ENCODE measurements around the gene SLC6A16.
"Not testable (repeated sequence)": the region's sequence is repeated elsewhere in the genome, so short reads cannot be mapped to it uniquely, and the experiment has no call there.

Gene SLC6A16

DNA sequence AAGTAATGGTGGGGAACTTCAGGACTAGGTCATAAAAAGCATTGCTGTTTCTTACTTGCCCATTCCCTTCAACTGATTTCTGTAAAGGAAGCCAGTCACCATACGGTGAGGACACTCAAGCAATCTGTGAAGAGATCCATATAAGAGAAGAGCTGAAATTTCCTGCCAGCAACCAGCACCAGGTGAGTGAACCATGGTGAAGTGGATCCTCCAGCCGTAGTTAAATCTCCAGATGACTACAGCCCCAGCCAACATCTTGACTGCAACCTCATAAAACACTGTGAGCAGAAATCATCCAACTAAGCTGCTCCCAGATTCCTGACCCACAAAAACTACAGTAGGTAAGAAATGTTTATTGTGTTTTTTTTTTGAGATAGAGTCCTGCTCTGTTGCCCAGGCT is 3.8 kb upstream of the SLC6A16 start:
- no peak for DNase-seq

DNA sequence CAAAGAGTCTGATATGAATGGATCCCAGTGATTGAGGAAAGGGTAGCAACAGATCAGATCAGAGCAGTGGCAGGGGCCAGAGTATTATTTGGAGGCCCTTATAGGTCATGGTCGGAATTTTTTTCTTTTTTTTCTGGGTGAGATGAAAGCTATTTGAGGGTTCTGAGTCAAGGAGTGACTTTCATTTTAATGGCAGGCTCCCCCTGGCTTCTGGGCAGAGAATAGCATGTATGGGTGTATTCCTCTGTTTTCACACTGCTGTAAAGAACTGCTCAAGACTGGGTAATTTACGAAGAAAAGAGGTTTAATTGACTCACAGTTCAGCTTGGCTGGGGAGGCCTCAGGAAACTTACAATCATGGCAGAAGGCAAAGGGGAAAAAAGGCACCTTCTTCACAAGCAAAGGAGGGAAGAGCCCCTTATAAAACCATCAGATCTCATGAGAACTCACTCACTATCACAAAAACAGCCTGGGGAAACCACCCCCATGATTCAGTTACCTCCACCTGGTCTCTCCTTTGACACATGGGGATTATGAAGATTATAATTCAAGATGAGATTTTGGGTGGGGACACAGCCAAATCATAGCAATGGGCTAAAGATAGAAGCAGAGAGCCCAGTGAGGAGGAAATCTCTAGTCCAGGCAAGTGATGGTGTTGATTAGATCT is 3.0 kb upstream of the SLC6A16 start:
- DNase-seq = no peak

DNA sequence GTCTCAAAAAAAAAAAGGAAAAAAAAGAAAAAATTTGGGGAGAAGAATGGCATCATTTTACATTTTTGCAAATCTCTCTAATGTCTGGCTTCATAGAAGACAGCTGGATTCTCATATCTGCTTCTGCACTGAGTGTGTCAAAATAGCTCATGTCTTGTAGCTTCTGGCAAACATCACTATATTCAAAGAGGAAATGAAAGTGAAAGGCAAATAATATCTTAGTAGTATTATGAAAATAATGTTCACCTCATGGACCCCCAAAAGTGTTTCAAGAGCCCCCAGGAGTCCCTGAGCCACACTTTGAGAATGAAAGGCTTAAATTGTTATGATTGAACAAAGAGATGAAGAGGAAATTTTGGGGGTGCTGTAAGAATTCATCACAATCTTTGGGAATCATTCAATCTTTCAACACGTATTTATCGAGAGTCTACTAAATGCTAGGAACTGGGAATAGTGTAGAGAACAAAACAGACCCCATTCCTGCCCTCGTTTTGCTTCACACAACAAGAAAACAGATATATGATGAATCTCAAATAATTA is 1.2 kb upstream of the SLC6A16 start:
- no peak for DNase-seq

DNA sequence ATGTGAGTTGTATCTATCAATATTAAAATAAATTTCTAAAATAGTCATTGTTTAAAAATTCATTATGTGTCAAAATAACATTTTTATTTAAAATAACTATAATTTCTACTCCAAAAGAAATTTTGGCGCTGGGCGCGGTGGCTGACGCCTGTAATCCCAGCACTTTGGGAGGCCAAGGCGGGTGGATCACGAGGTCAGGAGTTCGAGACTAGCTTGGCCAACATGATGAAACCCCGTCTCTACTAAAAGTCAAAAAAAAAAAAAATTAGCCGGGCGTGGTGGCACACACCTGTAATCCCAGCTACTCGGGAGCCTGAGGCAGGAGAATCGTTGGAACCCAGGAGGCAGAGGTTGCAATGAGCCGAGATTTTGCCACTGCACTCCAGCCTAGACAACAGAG is 765 bp upstream of the SLC6A16 start:
- DNase-seq = not testable (repeated sequence)

DNA sequence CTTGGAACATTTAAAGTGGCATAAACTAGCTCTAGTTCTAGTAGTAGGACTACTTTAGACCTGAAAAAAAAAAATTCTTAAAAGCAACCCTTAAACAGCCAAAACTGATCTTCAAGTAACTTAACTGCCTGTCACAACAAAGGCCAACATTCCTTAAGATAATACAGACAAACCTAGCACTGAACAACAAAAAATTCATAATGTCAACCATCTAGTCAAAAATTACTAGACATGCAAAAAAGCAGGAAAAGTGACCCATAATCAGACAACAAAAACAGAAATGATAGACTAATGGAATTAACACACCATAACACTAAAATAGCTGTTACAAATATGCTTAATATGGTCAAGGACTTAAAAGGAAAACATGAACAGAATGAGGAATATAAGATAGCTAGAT is 6.7 kb downstream of the SLC6A16 start:
- DNase-seq = no peak

DNA sequence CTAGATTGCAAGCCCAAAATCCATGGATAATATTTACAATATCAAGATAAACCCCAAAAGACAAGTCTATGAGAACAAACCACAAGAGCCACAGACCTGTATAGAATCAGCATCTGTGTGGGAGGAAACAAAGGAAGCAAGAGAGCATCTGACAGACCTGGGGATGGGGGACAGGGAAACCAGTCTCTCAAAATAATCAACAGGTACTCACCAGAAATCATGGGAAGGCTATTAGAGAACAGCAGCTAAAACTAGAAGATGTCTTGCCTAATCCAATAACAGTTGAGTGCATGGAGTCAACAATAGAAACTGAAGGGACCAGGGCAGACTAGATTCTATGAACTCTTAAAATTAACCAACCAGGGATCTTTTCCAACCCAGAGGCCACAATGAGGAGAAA is 8.7 kb downstream of the SLC6A16 start:
- no peak for DNase-seq

DNA sequence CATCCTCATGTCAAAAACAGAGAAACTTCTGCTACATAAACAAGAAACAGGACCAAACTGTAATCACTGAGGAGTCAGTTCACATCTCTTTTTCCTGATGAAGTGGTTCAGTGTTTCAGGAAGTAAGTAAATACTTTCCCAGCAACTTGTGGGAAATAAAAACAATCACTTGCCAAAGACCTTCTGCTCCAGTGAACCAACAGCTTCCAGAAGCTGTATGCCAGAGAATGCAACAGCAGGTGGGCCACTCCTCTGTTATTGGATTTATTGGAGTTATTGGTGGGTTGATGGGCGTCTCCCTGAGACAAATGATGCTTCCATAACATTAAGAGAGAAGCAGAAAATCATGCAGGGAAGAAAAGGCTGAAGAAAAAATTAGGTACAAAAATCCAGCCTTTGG is 9.9 kb downstream of the SLC6A16 start:
- no peak for DNase-seq

DNA sequence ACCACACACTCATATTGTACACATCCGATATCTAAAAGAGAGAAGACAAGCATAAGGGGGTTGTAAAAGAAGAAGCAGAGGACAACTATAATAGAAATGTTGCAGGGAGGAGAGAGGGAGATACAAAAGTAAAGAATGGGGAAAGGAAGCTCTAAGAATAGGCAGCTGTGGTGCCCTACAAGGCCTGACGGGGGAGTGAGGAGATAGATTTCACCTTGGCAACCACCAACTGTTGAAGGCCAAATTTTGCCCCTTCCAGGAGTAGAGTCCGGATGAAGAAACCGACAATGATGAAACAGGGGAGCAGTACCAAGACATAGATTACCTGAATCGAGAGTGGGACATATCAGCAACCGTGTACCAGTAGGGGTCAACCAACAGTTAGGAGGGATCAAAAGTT is 15.9 kb downstream of the SLC6A16 start:
- DNase-seq = no peak

DNA sequence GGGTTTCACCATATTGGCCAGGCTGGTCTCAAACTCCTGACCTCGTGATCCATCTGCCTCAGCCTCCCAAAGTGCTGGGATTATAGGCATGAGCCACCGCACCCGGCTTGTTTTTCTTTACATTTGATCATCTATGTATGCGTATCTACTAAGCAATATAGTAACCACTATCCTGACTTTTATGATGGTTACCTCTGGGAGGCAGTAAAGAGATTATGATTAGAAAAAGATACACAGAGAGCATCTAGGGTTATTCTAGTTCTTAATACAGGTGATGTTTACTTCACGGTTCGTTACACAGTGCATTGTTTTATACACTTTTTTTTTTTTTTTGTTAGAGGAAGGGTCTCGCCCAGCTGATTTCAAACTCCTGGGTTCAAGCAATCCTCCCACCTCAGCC is 18.3 kb downstream of the SLC6A16 start:
- DNase-seq = not testable (repeated sequence)

DNA sequence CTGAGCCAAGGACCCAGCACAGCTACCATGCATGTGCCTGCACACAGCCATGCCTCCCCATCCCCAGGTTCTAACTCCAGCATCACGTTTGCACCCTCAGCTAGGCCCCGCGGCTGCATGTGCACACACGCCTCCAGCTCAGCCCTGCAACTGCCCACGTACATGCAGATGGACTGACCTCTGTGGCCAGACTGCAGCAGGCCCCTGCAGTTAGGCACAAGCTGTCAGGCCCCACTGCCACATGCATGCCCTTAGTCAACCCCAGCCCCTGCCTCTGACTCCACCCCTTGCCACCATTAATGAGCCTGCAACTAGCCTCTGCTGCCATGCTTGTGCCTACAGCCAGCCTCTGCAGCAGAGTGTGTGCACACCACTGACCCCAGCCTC is 23.1 kb downstream of the SLC6A16 start:
- DNase-seq = no peak

DNA sequence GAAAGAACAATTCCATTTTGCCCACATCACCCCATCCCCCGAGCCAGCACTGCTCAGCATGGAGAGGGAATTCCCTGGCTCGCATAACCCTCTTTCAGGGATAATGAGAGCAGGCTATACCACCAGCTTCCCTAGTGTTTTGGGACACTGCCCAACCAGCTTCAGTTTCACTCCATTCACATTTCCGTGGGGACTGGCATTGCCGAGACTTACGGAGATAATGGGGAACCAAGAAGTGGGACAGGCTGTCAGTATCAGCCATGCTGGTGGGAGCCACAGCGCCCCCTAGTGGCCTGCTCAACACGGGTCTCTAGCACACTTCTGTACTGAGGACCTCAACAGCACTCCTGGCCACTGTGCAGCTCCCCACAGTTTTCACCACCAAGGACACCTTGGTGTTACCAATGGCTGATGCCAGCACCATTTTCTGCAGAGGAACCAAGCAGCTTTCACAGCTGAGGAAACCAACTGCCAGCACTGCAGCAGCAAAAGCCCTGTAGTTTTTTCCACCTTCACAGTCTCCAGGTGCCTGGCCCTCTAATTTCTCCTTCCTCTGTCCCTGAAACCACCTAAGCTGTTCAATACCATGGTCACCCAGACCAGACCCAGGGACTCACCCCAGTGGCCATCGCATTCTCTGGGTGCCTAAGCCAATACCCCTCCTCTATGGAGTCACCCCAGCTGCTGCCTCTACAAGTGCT is 23.7 kb downstream of the SLC6A16 start:
- peak; percentile 24 to 65 for DNase-seq

DNA sequence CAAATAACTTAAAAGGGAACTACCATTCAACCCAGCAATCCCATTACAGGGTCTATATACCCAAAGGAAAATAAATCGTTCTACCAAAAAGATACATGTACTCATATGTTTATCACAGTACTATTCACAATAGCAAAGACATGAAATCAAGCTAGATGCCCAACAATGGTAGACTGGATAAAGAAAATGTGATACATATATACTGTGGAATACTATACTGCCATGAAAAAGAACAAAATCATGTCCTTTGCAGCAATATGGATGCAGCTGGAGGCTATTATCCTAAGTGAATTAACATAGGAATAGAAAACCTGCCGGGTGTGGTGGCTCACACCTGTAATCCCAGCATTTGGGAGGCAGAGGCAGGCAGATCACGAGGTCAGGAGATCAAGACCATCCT is 26.3 kb downstream of the SLC6A16 start:
- DNase-seq = not testable (repeated sequence)

DNA sequence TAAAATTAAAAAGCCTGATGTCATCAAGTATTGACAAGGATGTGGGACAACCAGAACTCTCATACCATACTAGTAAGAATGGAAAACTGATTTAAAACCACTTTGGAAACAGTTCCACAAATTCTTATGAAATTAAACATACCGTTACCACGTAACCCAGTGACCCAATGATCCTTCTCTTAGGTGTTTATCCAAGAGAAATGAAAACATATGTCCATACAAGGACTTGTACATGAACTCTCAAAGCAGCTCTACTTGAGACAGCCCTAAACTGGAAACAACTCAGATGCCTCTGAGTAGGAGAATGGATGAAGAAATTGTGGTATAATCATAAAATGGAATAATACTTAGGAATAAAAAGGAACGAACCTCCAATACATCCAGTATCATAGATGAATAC is 27.6 kb downstream of the SLC6A16 start:
- no peak for DNase-seq

DNA sequence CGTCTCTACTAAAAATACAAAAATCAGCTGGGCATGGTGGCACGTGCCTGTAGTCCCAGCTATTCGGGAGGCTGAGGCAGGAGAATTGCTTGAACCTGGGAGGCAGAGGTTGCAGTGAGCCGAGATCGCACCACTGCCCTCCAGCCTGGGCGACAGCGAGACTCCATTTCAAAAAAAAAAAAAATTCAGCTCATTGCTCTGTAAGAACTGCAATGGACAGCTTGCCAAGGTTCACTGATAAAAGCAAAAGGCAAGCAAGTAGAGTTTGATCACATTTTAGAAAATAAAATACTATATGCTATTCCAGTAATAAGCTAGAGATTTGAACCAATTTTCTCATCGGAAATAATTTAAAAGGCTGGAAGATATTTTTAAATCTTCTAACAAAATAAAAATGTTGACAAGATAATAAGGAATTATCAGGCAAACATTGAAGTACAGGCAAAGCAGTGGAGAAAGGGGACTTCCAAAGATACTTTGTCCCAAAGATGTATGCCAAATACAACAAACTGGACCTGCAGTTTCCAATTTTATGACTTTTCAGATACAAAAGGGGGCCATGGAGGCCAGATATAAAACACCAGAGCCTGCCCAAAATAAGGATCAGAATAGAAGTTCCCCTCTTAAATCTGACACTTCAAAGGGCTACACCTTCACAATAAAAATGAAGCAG is 29.6 kb downstream of the SLC6A16 start:
- DNase-seq = no peak

DNA sequence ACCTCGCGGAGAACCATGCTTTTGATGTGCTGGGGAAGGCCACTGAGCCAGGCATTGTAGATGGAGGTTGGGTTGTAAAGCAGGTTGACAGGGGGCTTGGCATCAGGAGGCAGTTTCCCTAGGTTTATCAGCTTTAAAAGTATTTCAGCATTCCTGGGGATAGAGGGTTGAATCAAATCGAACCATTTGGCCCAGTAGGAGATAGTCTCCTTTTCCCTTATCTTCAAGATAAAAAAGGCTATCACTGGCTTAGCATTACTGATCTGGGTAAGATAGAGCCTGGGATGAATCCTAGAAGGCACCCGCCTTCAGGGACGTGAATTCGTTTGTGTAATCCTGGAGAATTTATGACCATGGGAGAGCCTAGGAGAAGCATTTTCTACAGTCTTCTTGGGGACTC is 30.6 kb downstream of the SLC6A16 start:
- no peak for DNase-seq

DNA sequence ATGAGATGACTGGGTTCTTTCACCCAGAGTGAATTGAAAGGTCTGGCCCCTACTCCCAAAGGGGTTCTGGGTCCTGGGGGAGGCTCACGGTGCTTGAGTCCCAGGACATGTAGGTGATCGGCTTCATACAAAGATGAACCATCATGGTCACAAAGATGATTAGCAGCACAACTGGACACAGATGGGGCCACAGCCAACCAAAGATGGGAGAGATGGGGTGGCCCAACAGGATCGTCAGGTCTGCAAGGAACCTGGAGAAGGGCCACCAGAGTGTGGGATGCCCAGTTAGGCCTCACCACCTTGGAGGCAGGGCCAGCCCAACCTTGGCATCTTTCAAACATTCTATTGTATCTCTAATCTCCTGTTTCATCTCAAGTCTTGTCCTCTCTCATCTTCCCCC is 34.5 kb downstream of the SLC6A16 start:
- DNase-seq = no peak

DNA sequence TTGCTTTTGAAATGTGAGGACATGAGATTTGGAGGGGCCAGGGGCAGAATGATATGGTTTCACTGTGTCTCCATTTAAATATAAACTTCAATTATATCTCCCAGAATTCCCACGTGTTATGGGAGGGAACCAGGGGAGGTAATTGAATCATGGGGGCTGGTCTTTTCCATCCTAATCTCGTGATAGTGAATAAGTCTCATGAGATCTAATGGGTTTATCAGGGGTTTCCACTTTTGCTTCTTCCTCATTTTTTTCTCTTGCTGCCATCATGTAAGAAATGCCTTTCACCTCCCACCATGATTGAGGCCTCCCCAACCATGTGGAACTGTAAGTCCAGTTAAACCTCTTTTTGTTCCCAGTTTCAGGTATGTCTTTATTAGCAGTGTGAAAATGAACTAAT is 35.7 kb downstream of the SLC6A16 start:
- not testable (repeated sequence) for DNase-seq

DNA sequence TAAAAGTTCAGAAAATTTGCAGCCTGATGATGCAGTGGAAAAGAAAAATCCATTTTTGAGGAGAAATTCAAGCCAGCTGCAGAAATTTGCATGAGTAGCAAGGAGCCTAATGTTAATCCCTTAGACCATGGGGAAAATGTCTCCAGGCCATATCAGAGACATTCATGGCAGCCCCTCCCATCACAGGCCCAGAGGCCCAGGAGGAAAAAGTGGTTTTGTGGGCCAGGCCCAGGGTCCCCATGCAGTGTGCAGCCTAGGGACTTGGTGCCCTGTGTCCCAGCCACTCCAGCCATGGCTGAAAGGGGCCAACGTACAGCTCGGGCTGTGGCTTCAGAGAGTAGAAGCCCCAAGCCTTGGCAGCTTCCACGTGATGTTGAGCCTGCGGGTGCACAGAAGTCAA is 36.8 kb downstream of the SLC6A16 start:
- DNase-seq = not testable (repeated sequence)

DNA sequence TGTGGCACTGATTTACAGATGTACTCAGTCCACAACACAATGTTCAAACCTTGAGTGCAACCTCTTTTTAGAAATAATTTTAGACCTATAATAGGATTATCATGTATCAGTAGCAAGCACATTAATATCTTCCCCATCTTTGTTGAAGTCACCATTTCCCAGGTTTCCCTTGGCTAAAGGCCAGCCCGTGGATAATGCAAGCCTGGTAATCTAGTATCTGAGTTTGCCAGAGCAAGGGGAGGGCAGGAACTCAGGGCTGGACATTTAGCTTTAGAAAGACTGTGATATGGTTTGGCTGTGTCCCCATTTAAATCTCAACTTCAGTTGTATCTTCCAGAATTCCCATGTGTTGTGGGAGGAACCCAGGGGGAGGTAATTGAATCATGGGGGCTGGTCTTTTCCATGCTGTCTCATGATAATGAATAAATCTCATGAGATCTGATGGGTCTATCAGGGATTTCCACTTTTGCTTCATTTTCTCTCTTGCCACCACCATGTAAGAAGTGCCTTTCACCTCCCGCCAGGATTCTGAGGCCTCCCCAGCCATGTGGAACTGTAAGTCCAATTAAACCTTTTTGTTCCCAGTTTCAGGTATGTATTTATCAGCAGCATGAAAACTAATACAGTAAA is 37.7 kb downstream of the SLC6A16 start:
- no peak for DNase-seq

DNA sequence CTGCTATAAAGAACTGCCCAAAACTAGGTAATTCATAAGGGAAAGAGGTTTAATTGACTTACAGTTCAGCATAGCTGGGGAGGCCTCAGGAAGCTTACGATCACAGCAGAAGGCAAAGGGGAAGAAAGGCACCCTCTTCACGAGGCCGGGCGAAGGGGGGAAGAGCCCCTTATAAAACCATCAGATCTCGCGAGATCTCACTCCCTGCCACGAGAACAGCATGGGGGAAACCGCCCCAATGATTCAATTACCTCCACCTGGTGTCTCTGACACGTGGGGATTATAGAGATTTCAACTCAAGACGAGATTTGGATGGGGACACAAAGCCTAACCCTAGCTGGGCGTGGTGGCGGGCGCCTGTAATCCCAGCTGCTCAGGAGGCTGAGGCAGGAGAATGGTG is 42.8 kb downstream of the SLC6A16 start:
- DNase-seq = no peak

DNA sequence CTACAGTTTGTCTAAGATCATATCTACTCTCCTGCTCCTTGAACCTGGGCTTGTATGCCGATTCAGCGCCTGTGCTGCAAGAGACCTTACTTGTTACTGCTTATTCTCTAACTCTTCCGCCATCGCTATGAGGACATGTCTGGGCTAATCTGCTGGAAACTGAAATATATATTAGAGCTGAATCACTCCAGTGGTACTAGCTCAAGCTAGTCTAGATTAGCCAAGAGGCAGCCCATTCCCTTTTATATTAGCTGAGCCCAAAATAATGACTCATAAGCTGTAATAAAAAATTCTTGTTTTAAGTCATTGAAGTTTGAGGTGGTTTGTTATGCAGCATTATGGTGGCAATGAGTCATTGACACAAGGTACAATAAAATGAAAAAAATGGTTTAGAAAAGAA is 52.8 kb downstream of the SLC6A16 start:
- no peak for DNase-seq

DNA sequence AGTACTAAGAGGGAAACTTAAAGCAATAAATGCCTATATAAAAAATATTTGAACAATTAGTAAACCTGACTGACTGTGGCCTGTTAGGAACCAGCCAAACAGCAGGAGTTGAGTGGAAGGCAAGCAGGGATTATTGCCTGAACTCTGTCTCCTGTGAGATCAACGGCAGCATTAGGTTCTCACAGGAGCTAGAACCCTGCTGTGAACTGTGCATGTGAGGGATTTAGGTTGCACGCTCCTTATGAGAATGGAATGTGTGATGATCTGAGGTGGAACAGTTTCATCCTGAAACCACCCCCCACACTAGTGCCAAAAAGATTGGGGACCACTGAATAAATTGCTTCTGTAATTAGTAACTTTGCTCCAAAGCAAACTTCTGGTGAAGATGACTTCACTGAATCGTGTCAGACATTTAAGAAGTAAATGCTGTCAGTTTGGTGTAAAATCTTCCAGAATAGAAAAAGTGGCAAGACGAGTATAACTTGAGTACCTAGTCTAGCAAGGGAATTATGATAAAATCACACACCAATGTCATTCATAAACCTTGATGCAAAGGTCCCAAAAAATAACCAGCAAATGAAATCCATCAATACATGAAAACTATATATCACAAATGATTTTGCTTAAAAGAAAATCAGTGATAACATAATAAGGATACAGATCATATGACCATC is 53.8 kb downstream of the SLC6A16 start:
- DNase-seq = no peak

DNA sequence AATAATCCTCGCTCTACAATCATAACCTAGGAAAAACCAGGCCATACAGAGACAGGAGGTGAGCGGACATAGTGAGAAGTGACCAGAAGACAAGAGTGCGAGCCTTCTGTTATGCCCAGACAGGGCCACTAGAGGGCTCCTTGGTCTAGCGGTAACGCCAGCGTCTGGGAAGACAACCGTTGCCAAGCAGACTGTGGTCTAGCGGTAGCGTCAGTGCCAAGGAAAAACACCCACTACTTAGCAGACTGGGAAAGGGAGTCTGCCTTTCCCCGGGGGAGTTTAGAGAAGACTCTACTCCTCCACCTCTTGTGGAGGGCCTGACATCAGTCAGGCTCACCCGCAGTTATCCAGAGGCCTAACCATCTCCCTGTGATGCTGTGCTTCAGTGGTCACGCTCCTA is 58.6 kb downstream of the SLC6A16 start:
- peak in 1 of 2 experiments; percentile 49 for DNase-seq

Data from NCI-H446 (cell line).